Epithelial cell of umbilical artery (primary cell): ENCODE results near the gene GALK1. TPM values are rescaled to one million over a fixed set of nuclear protein-coding genes. Genes with fewer than 3 reads are reported as not detected.

Experiments used
- total RNA-seq: library from RNA; depleted of rRNA; stranded (reverse); fragments of >200 nt; gene quantifications from 2 replicates; pipeline ENCODE4 v1.2.3, GENCODE V29; 2014

GALK1 gene
- 67.9 and 86.4 TPM in 2 replicates for total RNA-seq

GRCh38 chr17:75764711-75765421, at the start of gene GALK1:
Gene GALK1 (minus strand): TSS chr17:75765192. CDS start chr17:75765136, 56 bp downstream.

GRCh38 chr17:75784473-75785015, 19.6 kb upstream of the GALK1 start, which contains the start of gene UNK:
Gene UNK (plus strand): TSS chr17:75784806. CDS start chr17:75784881, 75 bp downstream.

GRCh38 chr17:75720656-75721462, 44.1 kb downstream of the GALK1 start, which contains the start of gene ITGB4:
Gene ITGB4 (plus strand): TSS chr17:75721459. CDS start chr17:75724704, 3,245 bp downstream.

Other genes with a start within 250 kb of the GALK1 start
- 4.5 and 7.0 TPM in 2 replicates for gene CASKIN2, start 249.7 kb downstream of the GALK1 start, total RNA-seq
- gene TSEN54, start 248.7 kb downstream of the GALK1 start, total RNA-seq, result 14.0 and 15.2 TPM in 2 replicates
- 1.8 and 2.9 TPM in 2 replicates for gene LLGL2, start 239.5 kb downstream of the GALK1 start, total RNA-seq
- gene MYO15B, start 177.4 kb downstream of the GALK1 start, total RNA-seq, result 1.9 and 4.4 TPM in 2 replicates
- under 0.01 TPM in 1 of 2 replicates, not detected in the other for gene SMIM5, start 131.8 kb downstream of the GALK1 start, total RNA-seq
- gene RECQL5, start 98.0 kb downstream of the GALK1 start, total RNA-seq, result 10.7 and 16.6 TPM in 2 replicates
- gene SAP30BP, start 97.9 kb downstream of the GALK1 start, total RNA-seq, result 78.6 and 93.6 TPM in 2 replicates
- 0.97 and 2.3 TPM in 2 replicates for gene ITGB4, start 43.7 kb downstream of the GALK1 start, total RNA-seq
- 8.1 and 9.7 TPM in 2 replicates for gene UNK, start 19.6 kb upstream of the GALK1 start, total RNA-seq
- gene UNC13D, start 79.2 kb upstream of the GALK1 start, total RNA-seq, result 1.9 and 3.8 TPM in 2 replicates
- 16.1 and 20.1 TPM in 2 replicates for gene WBP2, start 90.1 kb upstream of the GALK1 start, total RNA-seq
- gene TRIM47, start 113.4 kb upstream of the GALK1 start, total RNA-seq, result 27.9 and 37.8 TPM in 2 replicates
- 25.1 and 32.2 TPM in 2 replicates for gene TRIM65, start 131.8 kb upstream of the GALK1 start, total RNA-seq
- 32.2 and 38.3 TPM in 2 replicates for gene MRPL38, start 139.7 kb upstream of the GALK1 start, total RNA-seq
- 5.8 and 11.6 TPM in 2 replicates for gene FBF1, start 175.8 kb upstream of the GALK1 start, total RNA-seq
- gene ACOX1, start 214.0 kb upstream of the GALK1 start, total RNA-seq, result 45.1 and 56.1 TPM in 2 replicates
- 10.6 and 18.5 TPM in 2 replicates for gene TEN1, start 214.0 kb upstream of the GALK1 start, total RNA-seq
- 0.46 TPM in 1 of 2 replicates, not detected in the other for gene CDK3, start 235.7 kb upstream of the GALK1 start, total RNA-seq